ENCODE data around the gene LDHA.

LDHA gene

DNA sequence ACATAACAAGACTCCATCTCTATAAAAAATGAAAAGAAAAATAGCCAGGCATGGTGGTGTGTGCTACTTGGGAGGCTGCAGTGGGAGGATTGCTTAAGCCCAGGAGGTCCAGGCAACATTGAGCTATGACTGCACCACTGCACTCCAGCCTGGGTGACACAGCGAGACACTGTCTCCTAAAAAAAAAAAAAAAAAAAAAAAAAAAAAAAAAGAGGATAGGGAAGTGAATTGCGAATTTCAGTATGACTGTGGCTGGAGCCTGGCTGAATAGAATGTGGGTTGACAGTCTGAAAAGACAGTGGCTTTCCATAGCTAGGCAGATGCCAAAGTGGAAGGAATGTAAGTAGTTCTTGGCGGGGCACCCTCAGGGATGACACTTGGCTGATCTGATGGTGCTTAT lies 54.9 kb downstream of the LDHA start:
- DNase-seq (ENCODE audit: extremely low read depth, low read depth) = no peak
- TF ChIP-seq, protein P1, sequence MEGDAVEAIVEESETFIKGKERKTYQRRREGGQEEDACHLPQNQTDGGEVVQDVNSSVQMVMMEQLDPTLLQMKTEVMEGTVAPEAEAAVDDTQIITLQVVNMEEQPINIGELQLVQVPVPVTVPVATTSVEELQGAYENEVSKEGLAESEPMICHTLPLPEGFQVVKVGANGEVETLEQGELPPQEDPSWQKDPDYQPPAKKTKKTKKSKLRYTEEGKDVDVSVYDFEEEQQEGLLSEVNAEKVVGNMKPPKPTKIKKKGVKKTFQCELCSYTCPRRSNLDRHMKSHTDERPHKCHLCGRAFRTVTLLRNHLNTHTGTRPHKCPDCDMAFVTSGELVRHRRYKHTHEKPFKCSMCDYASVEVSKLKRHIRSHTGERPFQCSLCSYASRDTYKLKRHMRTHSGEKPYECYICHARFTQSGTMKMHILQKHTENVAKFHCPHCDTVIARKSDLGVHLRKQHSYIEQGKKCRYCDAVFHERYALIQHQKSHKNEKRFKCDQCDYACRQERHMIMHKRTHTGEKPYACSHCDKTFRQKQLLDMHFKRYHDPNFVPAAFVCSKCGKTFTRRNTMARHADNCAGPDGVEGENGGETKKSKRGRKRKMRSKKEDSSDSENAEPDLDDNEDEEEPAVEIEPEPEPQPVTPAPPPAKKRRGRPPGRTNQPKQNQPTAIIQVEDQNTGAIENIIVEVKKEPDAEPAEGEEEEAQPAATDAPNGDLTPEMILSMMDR (IDR thresholded peaks at IDR 0.05; ENCODE audit: low read depth, low read length) = no peak

DNA sequence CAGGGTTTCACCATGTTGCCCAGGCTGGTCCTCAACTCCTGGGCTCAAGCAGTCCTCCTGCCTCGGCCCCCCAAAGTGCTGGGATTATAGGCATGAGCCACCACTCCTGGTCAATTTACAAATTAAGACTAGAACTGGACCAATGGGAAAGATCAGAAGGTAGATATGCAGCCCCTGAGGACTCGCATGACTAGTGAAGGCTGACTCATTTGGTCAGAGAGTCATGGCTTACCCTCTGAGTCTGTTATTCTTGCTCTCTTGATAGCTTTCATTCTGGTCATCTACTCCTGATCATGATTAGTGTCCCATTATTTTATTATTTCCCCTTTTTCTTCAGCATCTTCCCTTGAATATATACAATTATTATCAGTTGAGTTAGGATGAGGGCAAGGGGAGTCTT lies 58.6 kb downstream of the LDHA start:
- DNase-seq (ENCODE audit: extremely low read depth, low read depth) = no peak
- TF ChIP-seq, protein P1 (IDR thresholded peaks at IDR 0.05; ENCODE audit: low read depth, low read length) = no peak

- no peak for DNase-seq (ENCODE audit: extremely low read depth, low read depth)
- TF ChIP-seq, protein P1 (IDR thresholded peaks at IDR 0.05; ENCODE audit: low read depth, low read length) = no peak
Observed at GRCh38 chr11:18455686-18456372, 61.5 kb downstream of the LDHA start, which contains the start of gene LDHAL6A. Gene LDHAL6A (plus strand): TSS chr11:18455856. CDS start chr11:18456681, 825 bp downstream.

GRCh38 chr11:18457450-18457849 lies 63.1 kb downstream of the LDHA start:
- no peak for DNase-seq (ENCODE audit: extremely low read depth, low read depth)
- TF ChIP-seq, protein P1 (IDR thresholded peaks at IDR 0.05; ENCODE audit: low read depth, low read length) = no peak
